C4-2B (cell line): ENCODE results near the gene SLC25A21.

Experiments
- CTCF ChIP-seq: fragments of 450-650 bp; conservative IDR thresholded peaks from 2 replicates; pipeline ENCODE4 v1.5.1; 2017; ENCODE audit warnings: mild to moderate bottlenecking
- ZFX ChIP-seq: fragments of 450-650 bp; IDR thresholded peaks from 2 replicates; pipeline ENCODE4 v1.6.1; 2017

- TF ChIP-seq CTCF (peak; percentile 55), ZFX (no peak)
Measured at GRCh38 chr14:37116933-37117849, 55.2 kb downstream of the SLC25A21 start.
